ENCODE results near the gene CES2. TPM values are rescaled to one million over a fixed set of nuclear protein-coding genes. Genes with fewer than 3 reads are reported as not detected.
"Not testable (repeated sequence)": the region's sequence is repeated elsewhere in the genome, so short reads cannot be mapped to it uniquely, and the experiment has no call there.

Gene CES2
- polyA plus RNA-seq, 1 experiment, result 33.3 TPM

DNA sequence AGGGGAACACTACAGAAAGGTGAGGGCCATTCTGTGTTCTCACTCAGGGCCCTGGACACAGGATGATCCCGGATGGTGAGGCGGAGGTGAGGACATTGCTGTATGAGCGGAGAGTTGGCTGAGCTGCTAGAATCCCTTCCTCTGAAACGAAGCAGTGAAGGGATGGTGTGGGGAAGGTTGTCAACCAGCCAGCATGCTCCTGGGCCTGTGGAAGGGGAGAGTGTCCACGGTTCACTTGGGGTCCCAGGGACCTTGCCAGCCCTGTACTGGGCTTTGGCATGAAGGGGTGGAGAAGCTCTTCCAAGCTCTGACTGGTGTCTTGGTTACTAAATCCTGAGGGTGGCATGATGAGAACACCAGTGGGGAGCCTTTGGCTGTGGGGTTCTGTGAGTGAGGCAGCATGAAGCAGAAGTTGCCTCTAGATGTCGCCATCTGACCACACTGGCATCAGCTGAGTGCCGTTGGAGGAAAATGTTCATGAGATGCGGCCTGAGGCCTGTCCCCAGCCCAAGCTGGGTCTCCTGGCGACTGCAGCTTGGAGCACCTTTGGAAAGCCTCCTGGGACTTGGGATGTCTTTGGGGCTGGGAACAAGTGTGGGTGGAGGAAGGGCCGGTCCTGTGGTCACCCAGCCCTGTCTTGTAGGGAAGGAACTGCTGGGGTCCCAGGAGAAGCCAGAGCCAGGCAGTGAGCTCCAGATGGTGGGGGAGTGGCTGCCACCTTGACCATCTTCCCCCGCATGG, 40.2 kb upstream of the CES2 start:
- DNase-seq (ENCODE audit: low read depth), result no peak
- TF ChIP-seq, protein P1, sequence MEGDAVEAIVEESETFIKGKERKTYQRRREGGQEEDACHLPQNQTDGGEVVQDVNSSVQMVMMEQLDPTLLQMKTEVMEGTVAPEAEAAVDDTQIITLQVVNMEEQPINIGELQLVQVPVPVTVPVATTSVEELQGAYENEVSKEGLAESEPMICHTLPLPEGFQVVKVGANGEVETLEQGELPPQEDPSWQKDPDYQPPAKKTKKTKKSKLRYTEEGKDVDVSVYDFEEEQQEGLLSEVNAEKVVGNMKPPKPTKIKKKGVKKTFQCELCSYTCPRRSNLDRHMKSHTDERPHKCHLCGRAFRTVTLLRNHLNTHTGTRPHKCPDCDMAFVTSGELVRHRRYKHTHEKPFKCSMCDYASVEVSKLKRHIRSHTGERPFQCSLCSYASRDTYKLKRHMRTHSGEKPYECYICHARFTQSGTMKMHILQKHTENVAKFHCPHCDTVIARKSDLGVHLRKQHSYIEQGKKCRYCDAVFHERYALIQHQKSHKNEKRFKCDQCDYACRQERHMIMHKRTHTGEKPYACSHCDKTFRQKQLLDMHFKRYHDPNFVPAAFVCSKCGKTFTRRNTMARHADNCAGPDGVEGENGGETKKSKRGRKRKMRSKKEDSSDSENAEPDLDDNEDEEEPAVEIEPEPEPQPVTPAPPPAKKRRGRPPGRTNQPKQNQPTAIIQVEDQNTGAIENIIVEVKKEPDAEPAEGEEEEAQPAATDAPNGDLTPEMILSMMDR (IDR thresholded peaks at IDR 0.05; ENCODE audit: insufficient read depth, low read depth, low read length), result peak; percentile 93
- POLR2A ChIA-PET, result no interaction called here
- Histone ChIP-seq H3K27me3 (ENCODE audit: control insufficient read depth, insufficient read depth, low read length) (no peaks in the 10 kb centered on the region), H3K4me3 (ENCODE audit: low read depth, low read length) (no peak overlapping the region), H3K36me3 (ENCODE audit: control insufficient read depth, insufficient read depth, low read length) (no peaks in the 10 kb centered on the region)
- CTCF ChIA-PET, result interaction anchor here (0.6 to 10.6 kb wide), 42 partner anchors 9 to 664 kb away, joined by 3 to 118 read pairs (median 4); partner anchors contain the start of genes B3GNT9, CDH16, CES2 and CES3

DNA sequence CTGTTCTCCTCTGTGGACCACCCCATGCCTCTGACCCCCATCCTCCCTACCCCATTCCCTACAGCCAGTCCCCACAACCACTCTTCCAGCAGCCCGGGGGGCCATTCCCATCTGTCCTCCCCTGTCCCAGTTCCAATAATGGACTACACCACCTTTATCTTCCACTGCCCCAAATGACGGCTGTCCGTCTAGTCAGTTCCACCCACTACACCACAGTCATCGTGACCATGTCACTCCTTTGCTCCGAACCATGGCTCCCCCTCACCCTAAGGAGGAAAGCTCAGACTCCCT, 39.7 kb upstream of the CES2 start:
- ChIA-PET CTCF (interaction anchor here (0.6 to 10.6 kb wide), 40 partner anchors 10 to 489 kb away, joined by 3 to 118 read pairs (median 4); partner anchors contain the start of genes B3GNT9, CDH16, CES2 and CES3), POLR2A (no interaction called here)
- TF ChIP-seq, protein P1 (IDR thresholded peaks at IDR 0.05; ENCODE audit: insufficient read depth, low read depth, low read length), result no peak
- Histone ChIP-seq H3K4me3 (ENCODE audit: low read depth, low read length) (no peak overlapping the region), H3K27me3 (ENCODE audit: control insufficient read depth, insufficient read depth, low read length) (no peaks in the 10 kb centered on the region), H3K36me3 (ENCODE audit: control insufficient read depth, insufficient read depth, low read length) (no peaks in the 10 kb centered on the region)
- no peak for DNase-seq (ENCODE audit: low read depth)

DNA sequence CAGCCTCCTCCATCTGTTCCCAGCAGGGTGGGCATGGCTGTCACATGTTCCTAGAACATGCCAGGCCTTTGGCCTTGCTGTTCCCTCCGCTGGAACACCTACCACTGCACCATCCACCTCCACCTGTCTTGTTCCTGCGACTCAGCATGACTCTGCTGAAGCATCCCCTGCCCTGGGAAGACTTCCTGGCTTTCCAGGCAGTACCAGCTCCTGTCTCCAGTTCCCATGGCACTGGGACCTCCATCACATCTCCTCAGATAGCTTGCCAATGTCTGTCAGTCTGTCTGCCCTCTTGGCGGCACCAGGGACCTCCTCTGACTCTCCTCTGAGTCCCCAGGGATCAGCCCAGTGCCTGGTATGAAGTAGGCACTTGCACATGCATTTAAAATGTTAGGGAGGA, 39.3 kb upstream of the CES2 start:
- CTCF ChIA-PET, result interaction anchor here (0.9 to 10.6 kb wide), 24 partner anchors 9 to 349 kb away, joined by 3 to 118 read pairs (median 10); partner anchors contain the start of genes CDH16, CES3, CIAO2B and RRAD
- Histone ChIP-seq H3K4me3 (ENCODE audit: low read depth, low read length) (no peak overlapping the region), H3K27me3 (ENCODE audit: control insufficient read depth, insufficient read depth, low read length) (no peaks in the 10 kb centered on the region), H3K36me3 (ENCODE audit: control insufficient read depth, insufficient read depth, low read length) (no peaks in the 10 kb centered on the region)
- DNase-seq (ENCODE audit: low read depth), result no peak
- POLR2A ChIA-PET, result no interaction called here
- TF ChIP-seq, protein P1 (IDR thresholded peaks at IDR 0.05; ENCODE audit: insufficient read depth, low read depth, low read length), result no peak

DNA sequence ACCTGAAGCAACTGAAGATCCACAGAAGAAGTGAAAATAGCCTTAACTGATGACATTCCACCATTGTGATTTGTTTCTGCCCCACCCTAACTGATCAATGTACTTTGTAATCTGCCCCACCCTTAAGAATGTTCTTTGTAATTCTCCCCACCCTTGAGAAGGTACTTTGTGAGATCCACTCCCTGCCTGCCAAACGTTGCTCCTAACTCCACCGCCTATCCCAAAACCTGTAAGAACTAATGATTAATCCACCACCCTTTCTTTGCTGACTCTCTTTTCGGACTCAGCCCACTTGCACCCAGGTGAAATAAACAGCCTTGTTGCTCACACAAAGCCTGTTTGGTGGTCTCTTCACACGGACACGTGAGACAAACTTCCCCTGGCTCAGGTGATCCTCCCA, 38.6 kb upstream of the CES2 start:
- CTCF ChIA-PET, result interaction anchor here (0.9 to 10.6 kb wide), 9 partner anchors 9 to 259 kb away, joined by 3 to 118 read pairs (median 16); partner anchors contain the start of genes CIAO2B and RRAD
- H3K27me3 ChIP-seq (ENCODE audit: control insufficient read depth, insufficient read depth, low read length); POLR2A ChIA-PET; H3K4me3 ChIP-seq (ENCODE audit: low read depth, low read length); DNase-seq (ENCODE audit: low read depth); H3K36me3 ChIP-seq (ENCODE audit: control insufficient read depth, insufficient read depth, low read length): not testable (repeated sequence)

DNA sequence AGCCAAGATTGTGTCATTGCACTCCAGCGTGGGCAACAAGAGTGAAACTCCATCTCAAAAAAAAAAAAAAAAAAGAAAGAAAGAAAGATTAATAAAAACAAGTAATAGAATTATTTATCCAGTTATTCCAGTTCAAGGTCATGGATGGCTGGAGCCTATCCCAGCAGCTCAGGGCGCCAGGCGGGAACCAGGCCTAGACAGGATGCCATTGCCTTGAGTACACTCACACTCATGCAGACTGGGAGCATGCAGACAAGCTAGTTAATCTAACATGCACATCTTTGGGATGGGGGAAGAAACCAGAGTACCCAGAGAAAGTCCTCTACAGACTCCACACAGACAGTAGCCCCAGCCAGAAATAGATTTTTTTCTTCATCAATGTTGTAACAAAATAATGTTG, 37.1 kb upstream of the CES2 start:
- ChIA-PET CTCF (interaction anchor here (0.9 to 10.6 kb wide), 7 partner anchors 12 to 290 kb away, joined by 3 to 118 read pairs (median 5); partner anchors contain the start of genes CIAO2B and RRAD), POLR2A (no interaction called here)

More for the DNA sequence above, 37.1 kb upstream of the CES2 start:
- no peaks in the 10 kb centered on the region for H3K27me3 ChIP-seq (ENCODE audit: control insufficient read depth, insufficient read depth, low read length)
- H3K4me3 ChIP-seq (ENCODE audit: low read depth, low read length), result no peak overlapping the region
- TF ChIP-seq, protein P1 (IDR thresholded peaks at IDR 0.05; ENCODE audit: insufficient read depth, low read depth, low read length), result no peak
- no peaks in the 10 kb centered on the region for H3K36me3 ChIP-seq (ENCODE audit: control insufficient read depth, insufficient read depth, low read length)
- no peak for DNase-seq (ENCODE audit: low read depth)
